ENCODE data around the gene MRPS11.
"Not testable (repeated sequence)": the region's sequence is repeated elsewhere in the genome, so short reads cannot be mapped to it uniquely, and the experiment has no call there.

The MRPS11 gene

DNA sequence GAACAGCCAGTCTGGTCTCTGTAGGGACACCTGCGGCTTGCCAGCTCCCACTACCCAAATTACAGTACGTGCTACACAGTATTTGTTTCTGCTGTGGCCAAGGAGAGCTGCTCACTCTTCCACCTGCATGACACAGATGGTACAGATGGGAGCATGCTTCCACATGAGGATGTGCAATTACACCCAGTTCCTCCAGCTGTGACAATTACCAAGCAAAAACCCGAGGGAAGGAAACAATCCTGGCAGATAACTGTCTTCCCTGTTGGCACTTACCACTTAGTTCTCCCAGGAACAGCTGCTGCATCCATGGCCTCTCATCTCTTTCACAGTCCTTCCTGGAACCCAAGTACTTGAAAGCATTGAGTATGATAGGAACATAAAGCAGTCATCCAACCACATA, 44.6 kb downstream of the MRPS11 start:
- DNase-seq (ENCODE audit: low spot score) = no peak
- TF ChIP-seq, protein P1, sequence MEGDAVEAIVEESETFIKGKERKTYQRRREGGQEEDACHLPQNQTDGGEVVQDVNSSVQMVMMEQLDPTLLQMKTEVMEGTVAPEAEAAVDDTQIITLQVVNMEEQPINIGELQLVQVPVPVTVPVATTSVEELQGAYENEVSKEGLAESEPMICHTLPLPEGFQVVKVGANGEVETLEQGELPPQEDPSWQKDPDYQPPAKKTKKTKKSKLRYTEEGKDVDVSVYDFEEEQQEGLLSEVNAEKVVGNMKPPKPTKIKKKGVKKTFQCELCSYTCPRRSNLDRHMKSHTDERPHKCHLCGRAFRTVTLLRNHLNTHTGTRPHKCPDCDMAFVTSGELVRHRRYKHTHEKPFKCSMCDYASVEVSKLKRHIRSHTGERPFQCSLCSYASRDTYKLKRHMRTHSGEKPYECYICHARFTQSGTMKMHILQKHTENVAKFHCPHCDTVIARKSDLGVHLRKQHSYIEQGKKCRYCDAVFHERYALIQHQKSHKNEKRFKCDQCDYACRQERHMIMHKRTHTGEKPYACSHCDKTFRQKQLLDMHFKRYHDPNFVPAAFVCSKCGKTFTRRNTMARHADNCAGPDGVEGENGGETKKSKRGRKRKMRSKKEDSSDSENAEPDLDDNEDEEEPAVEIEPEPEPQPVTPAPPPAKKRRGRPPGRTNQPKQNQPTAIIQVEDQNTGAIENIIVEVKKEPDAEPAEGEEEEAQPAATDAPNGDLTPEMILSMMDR (IDR thresholded peaks at IDR 0.05; ENCODE audit: extremely low read depth, missing control alignments) = no peak

DNA sequence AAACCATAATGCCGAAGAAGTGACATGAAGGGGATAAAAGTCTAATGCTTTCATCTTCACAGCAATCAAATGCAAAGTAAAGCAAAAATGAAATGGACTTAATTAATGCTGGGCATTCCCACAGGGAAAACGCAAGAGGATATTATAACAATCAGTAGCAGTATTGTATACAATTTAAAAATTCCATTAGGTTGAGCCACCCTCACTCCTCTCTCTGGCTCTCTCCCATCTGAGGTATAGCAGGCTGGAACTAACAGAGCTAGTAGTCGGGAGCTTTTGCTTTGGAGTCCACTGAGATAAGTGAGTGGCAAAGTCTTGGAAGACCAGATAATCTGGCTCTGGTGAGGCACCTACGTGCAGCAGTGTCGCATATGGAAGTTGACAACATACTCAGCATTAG, 45.1 kb downstream of the MRPS11 start:
- TF ChIP-seq, protein P1 (IDR thresholded peaks at IDR 0.05; ENCODE audit: extremely low read depth, missing control alignments) = no peak

DNA sequence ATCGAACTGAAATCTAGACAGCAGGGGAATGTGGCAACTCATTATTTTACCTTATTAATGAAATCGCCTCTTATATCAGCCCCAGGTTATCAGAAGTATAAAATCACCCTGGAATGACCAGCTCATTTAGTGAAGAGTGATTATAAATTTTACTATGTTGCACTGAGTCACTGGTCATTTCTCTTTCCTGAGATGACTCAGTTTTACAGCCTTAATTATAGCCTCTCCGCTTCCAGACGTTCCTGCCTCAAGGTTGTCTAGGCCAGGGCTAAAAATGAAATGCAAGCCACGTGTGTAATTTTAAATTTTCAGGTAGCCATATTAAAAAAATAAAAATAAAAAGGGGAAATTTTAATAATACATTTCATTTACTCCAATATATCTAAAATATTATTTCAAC, 45.7 kb downstream of the MRPS11 start:
- no peak for DNase-seq (ENCODE audit: low spot score)
- TF ChIP-seq, protein P1 (IDR thresholded peaks at IDR 0.05; ENCODE audit: extremely low read depth, missing control alignments) = no peak

More for the DNA sequence above, 45.1 kb downstream of the MRPS11 start:
- DNase-seq (ENCODE audit: low spot score) = no peak

DNA sequence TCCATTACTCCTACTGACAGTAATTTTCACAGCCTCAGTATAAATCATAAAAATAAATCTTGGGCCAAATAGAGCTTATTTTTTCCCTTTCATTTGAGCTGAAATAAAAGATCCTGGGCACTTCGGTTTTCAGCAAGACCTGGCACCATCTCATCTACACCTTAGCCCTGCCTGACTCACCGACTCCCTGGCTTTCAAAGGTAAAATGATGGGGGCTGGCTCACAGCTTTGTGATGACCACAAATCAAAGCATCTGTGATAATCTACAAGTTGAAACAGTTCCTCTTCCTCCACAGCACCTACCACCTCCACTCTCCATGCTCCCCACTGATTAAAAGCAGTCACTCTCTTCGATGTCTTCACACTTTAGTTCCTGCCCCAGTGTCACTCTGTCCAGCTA, 51.4 kb downstream of the MRPS11 start:
- no peak for DNase-seq (ENCODE audit: low spot score)
- TF ChIP-seq, protein P1 (IDR thresholded peaks at IDR 0.05; ENCODE audit: extremely low read depth, missing control alignments) = no peak

DNA sequence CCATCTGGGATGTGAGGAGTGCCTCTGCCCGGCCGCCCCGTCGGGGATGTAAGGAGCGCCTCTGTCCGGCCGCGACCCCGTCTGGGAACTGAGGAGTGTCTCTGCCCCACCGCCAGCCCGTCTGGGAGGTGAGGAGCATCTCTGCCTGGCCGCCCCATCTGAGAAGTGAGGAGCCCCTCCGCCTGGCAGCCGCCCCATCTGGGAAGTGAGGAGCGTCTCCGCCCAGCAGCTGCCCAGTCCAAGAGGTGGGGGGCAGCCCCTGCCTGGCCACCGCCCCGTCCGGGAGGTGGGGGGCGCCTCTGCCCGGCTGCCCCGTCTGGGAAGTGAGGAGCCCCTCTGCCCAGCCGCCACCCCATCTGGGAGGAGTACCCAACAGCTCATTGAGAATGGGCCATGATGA, 56.6 kb downstream of the MRPS11 start:
- DNase-seq (ENCODE audit: low spot score) = not testable (repeated sequence)

DNA sequence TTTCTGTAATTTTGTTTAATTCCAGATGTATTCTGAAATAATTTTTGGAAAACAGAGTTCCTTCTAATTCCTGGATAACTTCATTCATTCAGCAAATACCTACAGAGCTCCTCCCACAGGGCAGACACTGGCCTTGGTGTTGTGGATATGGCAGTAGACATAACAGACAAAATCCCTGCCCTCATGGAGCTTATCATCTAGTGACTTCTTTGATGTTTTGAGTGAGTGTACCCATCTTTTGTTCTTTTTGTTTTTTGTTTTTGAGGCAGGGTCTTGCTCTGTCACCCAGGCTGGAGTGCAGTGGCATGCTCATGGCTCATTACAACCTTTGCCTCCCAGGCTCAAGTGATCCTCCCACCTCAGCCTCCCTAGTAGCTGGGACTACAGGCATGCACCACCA, 57.9 kb downstream of the MRPS11 start:
- TF ChIP-seq, protein P1 (IDR thresholded peaks at IDR 0.05; ENCODE audit: extremely low read depth, missing control alignments) = no peak
- DNase-seq (ENCODE audit: low spot score) = no peak

DNA sequence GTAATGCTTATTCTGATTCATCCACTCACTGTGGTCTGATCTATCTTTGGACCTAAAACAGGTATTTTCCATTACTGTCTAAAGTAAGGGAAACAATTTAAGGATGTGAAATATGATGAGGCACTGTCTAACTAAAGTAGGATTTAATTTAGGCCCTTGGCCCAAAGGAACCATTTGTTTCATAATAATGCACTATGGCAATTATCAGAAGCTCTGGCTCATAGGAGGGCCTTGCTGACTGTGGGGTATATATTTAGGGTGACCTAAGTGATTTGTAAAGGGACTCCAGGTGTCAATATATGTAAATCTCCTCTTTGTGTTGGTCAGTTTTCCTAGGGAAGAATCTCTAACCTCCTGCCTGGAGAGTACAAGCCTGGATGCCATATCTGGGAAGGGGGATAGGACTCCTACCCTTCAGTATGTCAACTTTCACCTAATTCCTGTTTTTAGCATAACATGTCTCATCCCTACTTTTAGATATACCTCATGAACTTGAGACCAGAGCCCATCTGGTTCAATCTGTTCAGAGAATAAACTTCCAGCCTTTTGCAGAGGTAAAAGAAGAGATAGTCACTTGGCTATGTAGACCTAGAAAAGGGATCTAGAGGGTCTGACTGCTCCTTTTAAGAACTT, 58.9 kb downstream of the MRPS11 start:
- no peak for DNase-seq (ENCODE audit: low spot score)
- TF ChIP-seq, protein P1 (IDR thresholded peaks at IDR 0.05; ENCODE audit: extremely low read depth, missing control alignments) = no peak

DNA sequence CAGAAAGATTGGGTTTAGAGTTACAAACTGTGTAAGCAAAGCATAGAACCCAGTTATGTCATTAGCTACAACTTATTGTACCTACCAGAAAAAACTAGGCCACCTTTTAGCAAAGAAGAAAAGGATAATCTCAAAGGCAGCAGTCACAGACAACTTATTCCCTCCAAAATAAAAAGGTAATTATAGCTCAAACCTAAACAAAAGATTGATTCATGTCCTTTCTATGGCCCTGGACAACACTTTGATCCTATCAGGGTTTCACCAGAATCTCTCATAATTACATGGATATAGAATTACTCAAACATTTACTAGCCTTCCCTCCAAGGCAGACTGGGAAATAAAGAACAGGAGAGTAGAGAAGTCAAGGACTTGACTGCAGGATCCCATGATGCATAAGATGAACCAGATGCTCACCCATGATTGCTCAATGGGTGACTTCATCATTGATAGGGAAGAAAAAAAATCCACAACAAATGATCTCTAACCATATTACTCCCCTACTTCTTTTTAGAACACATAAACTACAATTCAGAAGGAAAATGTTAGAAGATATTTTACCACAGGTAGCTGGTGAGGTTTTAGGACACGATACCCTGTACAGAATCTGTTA, 61.6 kb downstream of the MRPS11 start:
- TF ChIP-seq, protein P1 (IDR thresholded peaks at IDR 0.05; ENCODE audit: extremely low read depth, missing control alignments) = no peak
- DNase-seq (ENCODE audit: low spot score) = no peak
